Mononuclear cell (primary cell): ENCODE results near the gene SLC25A53. TPM values are rescaled to one million over a fixed set of nuclear protein-coding genes. Genes with fewer than 3 reads are reported as not detected.
A peak's percentile ranks its signal among the peaks of the same experiment; 100 is the strongest.

Experiments used
- H3K27me3 ChIP-seq: 2 replicates; pipeline ENCODE4 v1.6.0; 2011; ENCODE audit warnings: low read length, control low read depth; ENCODE audit not compliant: insufficient read depth
- H3K4me1 ChIP-seq: 2 replicates; pipeline ENCODE4 v1.5.1; 2011; ENCODE audit warnings: mild to moderate bottlenecking, low read length, control low read depth; ENCODE audit not compliant: insufficient read depth
- H3K4me3 ChIP-seq: 2 replicates; pipeline ENCODE4 v1.5.1; 2011; ENCODE audit warnings: mild to moderate bottlenecking, low read length, moderate library complexity
- H3K9me3 ChIP-seq: 2 replicates; pipeline ENCODE4 v1.5.1; 2011; ENCODE audit warnings: low read depth, mild to moderate bottlenecking, control low read depth, low read length
- total RNA-seq: library from RNA; depleted of rRNA; stranded (reverse); fragments of >200 nt; gene quantifications from one replicate; pipeline ENCODE4 v1.2.3, GENCODE V29; 2012

Gene SLC25A53
- 8.3 TPM for total RNA-seq

GRCh38 chrX:104156630-104157529 is at the start of gene SLC25A53:
SLC25A53 (minus strand) TSS chrX:104157009; CDS start chrX:104105257, 51,752 bp downstream.
- H3K4me3 ChIP-seq = peak within 1 kb of the TSS; percentile 61
- H3K9me3 ChIP-seq = no peaks in the 10 kb centered on the region
- H3K27me3 ChIP-seq = no peaks in the 10 kb centered on the region
- peaks cover 13% of the 10 kb centered on the region for H3K4me1 ChIP-seq

- H3K27me3 ChIP-seq = no peaks in the 10 kb centered on the region
- H3K9me3 ChIP-seq = no peaks in the 10 kb centered on the region
- H3K4me3 ChIP-seq = no peak overlapping the region
- H3K4me1 ChIP-seq = no peaks in the 10 kb centered on the region
Observed at GRCh38 chrX:104205548-104205947, 48.7 kb upstream of the SLC25A53 start.

DNA sequence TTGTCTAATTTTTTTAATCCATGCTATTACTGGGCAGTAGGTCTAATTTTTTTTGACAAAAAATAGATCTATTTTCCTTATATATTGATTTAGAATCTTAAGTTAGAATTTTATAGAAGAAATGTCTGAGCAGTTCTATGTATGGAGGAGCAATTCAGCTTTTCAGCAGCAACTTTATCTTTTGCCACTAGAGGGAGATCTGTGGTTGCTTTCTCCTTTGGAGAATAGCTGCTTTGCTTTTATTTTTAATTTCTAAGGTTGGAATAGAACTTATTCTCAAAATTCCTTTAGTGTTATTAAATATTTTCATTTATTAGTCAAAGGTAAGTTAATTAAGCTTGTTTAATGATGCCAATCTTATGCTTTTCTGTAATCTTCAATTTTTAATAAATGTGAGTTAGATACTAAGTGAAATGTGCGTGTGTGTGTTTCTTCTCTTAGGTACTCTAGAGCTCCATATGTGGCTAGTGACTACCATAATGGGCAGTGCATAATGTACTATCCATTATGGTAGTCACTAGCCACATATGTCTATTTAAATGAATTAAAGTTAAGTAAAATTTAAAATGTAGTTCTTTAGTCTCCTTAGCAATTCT is 38.8 kb upstream of the SLC25A53 start:
- Histone ChIP-seq H3K27me3 (no peaks in the 10 kb centered on the region), H3K9me3 (no peaks in the 10 kb centered on the region), H3K4me3 (no peak overlapping the region), H3K4me1 (no peaks in the 10 kb centered on the region)

DNA sequence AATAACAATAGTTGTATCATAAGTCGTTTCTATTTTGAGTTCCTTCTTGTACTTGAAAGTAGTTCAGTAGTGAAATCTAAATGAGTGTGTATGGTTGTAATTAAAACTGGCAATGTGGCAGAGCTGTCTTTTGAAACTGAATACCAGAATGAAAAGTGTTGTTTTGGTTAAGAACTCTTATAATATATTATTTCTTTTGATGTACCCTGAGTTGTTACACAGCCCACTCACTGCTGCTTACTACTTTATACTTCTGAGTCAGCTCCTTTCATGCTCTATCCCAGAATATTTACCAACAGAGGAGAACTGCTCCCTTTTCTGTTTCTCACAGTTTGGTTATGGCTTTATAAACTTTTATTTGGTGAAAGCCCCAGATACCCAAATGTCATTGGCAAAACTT is 38.2 kb upstream of the SLC25A53 start:
- no peaks in the 10 kb centered on the region for H3K9me3 ChIP-seq
- H3K27me3 ChIP-seq = no peaks in the 10 kb centered on the region
- no peaks in the 10 kb centered on the region for H3K4me1 ChIP-seq
- H3K4me3 ChIP-seq = no peak overlapping the region

DNA sequence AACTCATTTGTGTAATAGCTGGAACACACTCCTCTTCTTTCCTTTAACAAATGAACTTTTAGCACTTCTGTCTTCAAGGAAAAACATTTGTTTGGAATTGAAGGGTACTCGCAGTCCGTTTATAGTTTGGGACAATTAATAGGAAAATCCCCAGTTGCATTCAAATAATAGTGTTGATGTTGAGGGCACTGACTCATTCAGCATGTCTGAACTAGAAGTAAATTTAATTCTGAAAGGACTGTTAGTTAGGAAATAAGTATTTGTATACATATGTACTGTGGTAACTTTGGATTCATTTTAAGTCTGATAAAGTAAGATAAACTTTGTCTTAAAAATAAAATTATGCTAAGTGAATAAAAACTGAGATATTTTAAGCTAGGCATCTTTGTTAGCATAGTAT is 36.7 kb upstream of the SLC25A53 start:
- no peaks in the 10 kb centered on the region for H3K4me1 ChIP-seq
- H3K9me3 ChIP-seq = no peaks in the 10 kb centered on the region
- H3K4me3 ChIP-seq = no peak overlapping the region
- no peaks in the 10 kb centered on the region for H3K27me3 ChIP-seq

- H3K4me3 ChIP-seq = no peak overlapping the region
Observed at GRCh38 chrX:104189837-104190236, 33.0 kb upstream of the SLC25A53 start.

GRCh38 chrX:104187931-104188330 is 31.1 kb upstream of the SLC25A53 start:
- Histone ChIP-seq H3K4me3 (no peak overlapping the region), H3K4me1 (no peaks in the 10 kb centered on the region), H3K27me3 (no peaks in the 10 kb centered on the region), H3K9me3 (no peaks in the 10 kb centered on the region)

More at GRCh38 chrX:104189837-104190236, 33.0 kb upstream of the SLC25A53 start:
- no peaks in the 10 kb centered on the region for H3K27me3 ChIP-seq
- H3K9me3 ChIP-seq = no peaks in the 10 kb centered on the region
- H3K4me1 ChIP-seq = no peaks in the 10 kb centered on the region

GRCh38 chrX:104183685-104184084 is 26.9 kb upstream of the SLC25A53 start:
- H3K4me3 ChIP-seq = no peak overlapping the region
- no peaks in the 10 kb centered on the region for H3K27me3 ChIP-seq
- no peaks in the 10 kb centered on the region for H3K4me1 ChIP-seq
- H3K9me3 ChIP-seq = no peaks in the 10 kb centered on the region

DNA sequence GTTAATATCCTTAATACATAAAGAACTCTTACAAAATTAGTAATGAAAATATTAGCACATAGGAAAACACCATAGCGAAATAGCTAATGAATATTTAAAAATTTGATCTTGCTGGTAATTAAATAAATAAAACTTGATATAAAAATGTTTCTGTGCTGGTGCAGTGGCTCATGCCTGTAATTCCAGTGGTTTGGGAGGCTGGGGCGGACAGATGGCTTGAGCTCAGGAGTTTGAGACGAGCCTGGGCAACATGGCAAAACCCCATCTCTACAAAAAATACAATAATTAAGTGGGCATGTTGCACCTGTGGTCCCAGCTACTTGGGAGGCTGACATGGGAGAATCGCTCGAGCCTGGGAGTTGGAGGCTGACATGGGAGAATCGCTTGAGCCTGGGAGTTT is 17.0 kb upstream of the SLC25A53 start:
- H3K27me3 ChIP-seq = no peaks in the 10 kb centered on the region
- H3K4me1 ChIP-seq = peaks cover 3% of the 10 kb centered on the region
- no peaks in the 10 kb centered on the region for H3K9me3 ChIP-seq
- H3K4me3 ChIP-seq = no peak overlapping the region

DNA sequence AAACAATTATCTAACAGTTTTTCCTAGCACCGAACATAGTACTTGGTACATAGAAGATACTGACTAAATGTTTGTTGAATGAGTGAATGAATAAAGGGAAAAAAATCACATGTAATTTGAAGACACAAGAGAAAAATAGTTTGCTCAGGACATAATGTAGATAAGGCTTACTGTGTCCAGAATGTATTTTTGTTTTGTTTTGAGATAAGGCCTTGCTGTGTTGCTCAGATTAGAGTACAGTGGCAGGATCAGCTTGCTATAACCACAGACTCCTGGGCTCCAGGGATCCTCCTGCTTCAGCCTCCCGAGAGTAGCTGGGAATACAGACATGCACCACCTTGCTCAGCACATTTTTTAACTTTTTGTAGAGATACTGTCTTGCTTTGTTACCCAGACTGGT is 16.0 kb upstream of the SLC25A53 start:
- no peaks in the 10 kb centered on the region for H3K9me3 ChIP-seq
- H3K4me3 ChIP-seq = no peak overlapping the region
- H3K27me3 ChIP-seq = no peaks in the 10 kb centered on the region
- H3K4me1 ChIP-seq = peaks cover 9% of the 10 kb centered on the region

DNA sequence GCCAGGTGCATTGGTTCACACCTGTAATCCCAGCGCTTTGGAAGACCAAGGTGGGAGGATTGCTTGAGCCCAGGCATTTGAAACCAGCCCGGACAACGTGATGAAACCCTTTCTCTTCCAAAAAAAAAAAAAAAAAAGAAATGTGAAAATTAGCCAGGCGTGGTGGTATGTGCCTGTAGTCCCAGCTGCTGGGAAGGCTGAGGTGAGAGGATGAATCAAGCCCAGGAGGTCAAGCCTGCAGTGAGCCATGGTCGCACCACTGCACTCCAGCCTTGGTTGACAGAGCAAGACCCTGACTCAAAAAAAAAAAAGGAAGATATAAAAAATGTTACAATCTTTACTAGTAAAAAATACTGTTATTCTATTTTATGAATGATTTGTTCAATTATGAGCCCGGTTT is 15.3 kb upstream of the SLC25A53 start:
- H3K4me3 ChIP-seq = no peak overlapping the region
- no peaks in the 10 kb centered on the region for H3K9me3 ChIP-seq
- no peaks in the 10 kb centered on the region for H3K27me3 ChIP-seq
- peaks cover 16% of the 10 kb centered on the region for H3K4me1 ChIP-seq

- H3K4me1 ChIP-seq = peaks cover 23% of the 10 kb centered on the region
- no peaks in the 10 kb centered on the region for H3K9me3 ChIP-seq
- no peak overlapping the region for H3K4me3 ChIP-seq
- no peaks in the 10 kb centered on the region for H3K27me3 ChIP-seq
Observed at GRCh38 chrX:104168127-104168526, 11.3 kb upstream of the SLC25A53 start.

DNA sequence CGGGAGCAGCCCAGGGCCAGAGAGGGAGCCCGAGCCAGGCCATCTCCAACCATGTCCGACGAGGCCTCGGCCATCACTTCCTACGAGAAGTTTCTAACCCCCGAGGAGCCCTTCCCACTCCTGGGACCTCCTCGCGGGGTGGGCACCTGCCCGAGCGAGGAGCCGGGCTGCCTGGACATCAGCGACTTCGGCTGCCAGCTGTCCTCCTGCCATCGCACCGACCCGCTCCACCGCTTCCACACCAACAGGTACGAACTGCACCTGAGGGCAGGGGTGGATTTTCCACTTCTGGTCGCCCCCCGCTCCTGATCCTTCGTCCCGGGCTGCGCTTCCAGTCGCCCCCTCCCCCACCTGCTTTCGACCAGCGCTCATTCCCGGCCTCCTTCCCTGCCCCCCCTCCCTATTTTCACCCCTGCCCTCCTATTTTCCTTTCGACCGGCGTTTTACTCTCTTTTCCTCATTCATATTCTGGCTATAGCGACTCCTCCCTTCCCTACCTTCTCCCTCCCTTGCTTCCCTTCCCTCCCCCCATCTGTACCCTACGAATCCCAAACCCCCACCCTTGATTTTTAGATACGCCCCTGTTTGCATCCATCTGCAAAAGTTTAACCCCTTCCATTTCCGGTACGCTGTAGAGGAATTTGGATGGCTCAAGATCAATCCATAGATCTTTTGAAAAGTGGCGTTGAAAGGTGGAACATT is 10.1 kb upstream of the SLC25A53 start:
- H3K4me1 ChIP-seq = peaks cover 23% of the 10 kb centered on the region
- H3K4me3 ChIP-seq = peak overlapping the region; percentile 67
- H3K27me3 ChIP-seq = no peaks in the 10 kb centered on the region
- H3K9me3 ChIP-seq = no peaks in the 10 kb centered on the region

- Histone ChIP-seq H3K9me3 (no peaks in the 10 kb centered on the region), H3K27me3 (no peaks in the 10 kb centered on the region), H3K4me3 (peak within 1 kb of the TSS; percentile 67), H3K4me1 (peaks cover 23% of the 10 kb centered on the region)
Observed at GRCh38 chrX:104165894-104166734, 9.3 kb upstream of the SLC25A53 start, which contains the start of gene FAM199X. FAM199X (plus strand) TSS chrX:104166453; CDS start chrX:104166786, 333 bp downstream.
